Liver (tissue), 9 donors: ENCODE results near the gene KRTAP1-1. TPM values are rescaled to one million over a fixed set of nuclear protein-coding genes. Genes with fewer than 3 reads are reported as not detected.

Experiments
- DNase-seq: peaks from one replicate; pipeline ENCODE4 v3.0.0-alpha.2; 2017; ENCODE audit warnings: low spot score
- H3K27ac ChIP-seq, 2 donors: one replicate each; pipeline ENCODE4 v1.7.0; 2013; ENCODE audit warnings: inconsistent platforms in 2 of 2, low read length in 2 of 2, control low read depth in 1 of 2, low read depth in 1 of 2, mild to moderate bottlenecking in 1 of 2
- H3K27me3 ChIP-seq, 4 donors: one replicate each; pipeline versions ENCODE4 v1.6.1 to v1.7.0; 2013; ENCODE audit warnings: low read length in 3 of 4, inconsistent platforms in 1 of 4, mild to moderate bottlenecking in 1 of 4, moderate library complexity in 1 of 4; ENCODE audit not compliant: control insufficient read depth in 4 of 4, insufficient read depth in 4 of 4
- H3K36me3 ChIP-seq, 4 donors: one replicate each; pipeline versions ENCODE4 v1.6.1 to v1.7.0; 2013; ENCODE audit warnings: low read length in 3 of 4, mild to moderate bottlenecking in 3 of 4, low read depth in 1 of 4, moderate library complexity in 1 of 4; ENCODE audit not compliant: control insufficient read depth in 4 of 4, insufficient read depth in 3 of 4
- H3K4me1 ChIP-seq, 4 donors: one replicate each; pipeline versions ENCODE4 v1.6.1 to v1.7.0; 2013; ENCODE audit warnings: low read length in 3 of 4, mild to moderate bottlenecking in 3 of 4, moderate library complexity in 1 of 4; ENCODE audit not compliant: control insufficient read depth in 4 of 4, insufficient read depth in 4 of 4
- H3K4me3 ChIP-seq, 3 donors: one replicate each; pipeline versions ENCODE4 v1.6.1 to v1.7.0; 2013; ENCODE audit warnings: low read length in 3 of 3, control low read depth in 1 of 3, low read depth in 1 of 3, mild to moderate bottlenecking in 1 of 3
- H3K9ac ChIP-seq, 2 donors: one replicate each; pipeline ENCODE4 v1.7.0; 2013; ENCODE audit warnings: low read length in 2 of 2, mild to moderate bottlenecking in 2 of 2, moderate library complexity in 2 of 2, control low read depth in 1 of 2, low read depth in 1 of 2
- H3K9me3 ChIP-seq, 4 donors: one replicate each; pipeline versions ENCODE4 v1.6.1 to v1.7.0; 2013; ENCODE audit warnings: low read length in 3 of 4; ENCODE audit not compliant: control insufficient read depth in 4 of 4
- EGR1 ChIP-seq, 2 donors: IDR thresholded peaks; 2 replicates each; pipeline ENCODE4 v1.6.1; 2016 to 2018; ENCODE audit warnings: antibody characterized with exemption in 2 of 2, low read depth in 2 of 2
- FOXA2 ChIP-seq: IDR thresholded peaks from 2 replicates; pipeline ENCODE4 v1.6.1; 2016; ENCODE audit warnings: antibody characterized with exemption
- GABPA ChIP-seq, 2 donors: IDR thresholded peaks in 1 of 2; conservative IDR thresholded peaks in 1 of 2; 2 replicates each; pipeline ENCODE4 v1.6.1; 2016; ENCODE audit warnings: antibody characterized with exemption in 2 of 2, mild to moderate bottlenecking in 1 of 2, moderate library complexity in 1 of 2
- HNF4A ChIP-seq, 2 donors: conservative IDR thresholded peaks; 2 replicates each; pipeline ENCODE4 v1.6.1; 2016; ENCODE audit warnings: antibody characterized with exemption in 2 of 2, mild to moderate bottlenecking in 2 of 2
- HNF4G ChIP-seq: IDR thresholded peaks from 2 replicates; pipeline ENCODE4 v1.6.1; 2016; ENCODE audit warnings: antibody characterized with exemption
- RAD21 ChIP-seq, 2 donors: IDR thresholded peaks; 2 replicates each; pipeline ENCODE4 v1.6.1; 2016; ENCODE audit warnings: antibody characterized with exemption in 2 of 2, mild to moderate bottlenecking in 2 of 2
- REST ChIP-seq: IDR thresholded peaks from 2 replicates; pipeline ENCODE4 v1.6.1; 2016; ENCODE audit warnings: antibody characterized with exemption, mild to moderate bottlenecking
- RXRA ChIP-seq, 2 donors: IDR thresholded peaks; 2 replicates each; pipeline ENCODE4 v1.6.1; 2017 to 2018; ENCODE audit warnings: antibody characterized with exemption in 2 of 2, mild to moderate bottlenecking in 1 of 2
- SP1 ChIP-seq: IDR thresholded peaks from 2 replicates; pipeline ENCODE4 v1.6.1; 2018; ENCODE audit warnings: antibody characterized with exemption, mild to moderate bottlenecking
- YY1 ChIP-seq: IDR thresholded peaks from 2 replicates; pipeline ENCODE4 v1.6.1; 2016; ENCODE audit warnings: antibody characterized with exemption, mild to moderate bottlenecking
- WGBS: extraction: QIAGEN DNeasy Blood & Tissue Kit; methylation state at CpG from one replicate; pipeline ENCODE4 v1.1.7; 2013; 5-methylcytosine and 5-hydroxymethylcytosine counted together
- polyA plus RNA-seq, 2 donors: library from polyadenylated mRNA; stranded (reverse) in 1 of 2; unstranded in 1 of 2; fragments of 200-250 nt in 1 of 2; fragments of >200 nt in 1 of 2; fragmentation: Nextera tagmentation in 1 of 2; extraction: Ambion mirVana in 1 of 2; gene quantifications; one replicate each; pipeline versions ENCODE4 v1.2.1 to v1.2.3, GENCODE V29; 2013 to 2015
- total RNA-seq, 2 donors: library from RNA; depleted of rRNA; stranded (reverse); fragments of >200 nt; gene quantifications; one replicate each; pipeline ENCODE4 v1.2.3, GENCODE V29; 2014
- TF ChIP-seq, protein P1 (sequence below): fragments of 150-350 bp; IDR thresholded peaks from 2 replicates; pipeline ENCODE4 v1.5.1; 2017; ENCODE audit warnings: improper control_type of control experiment, low read depth, low read length; ENCODE audit not compliant: missing input control
- TF ChIP-seq, protein P2 (sequence below): IDR thresholded peaks from 2 replicates; pipeline ENCODE4 v1.6.1; 2016; ENCODE audit warnings: antibody characterized with exemption
- TF ChIP-seq, protein P3 (sequence below): IDR thresholded peaks from 2 replicates; pipeline ENCODE4 v1.6.1; 2016; ENCODE audit warnings: antibody characterized with exemption
- TF ChIP-seq, protein P4 (sequence below): IDR thresholded peaks from 2 replicates; pipeline ENCODE4 v1.6.1; 2016; ENCODE audit warnings: antibody characterized with exemption
- donor health status: healthy.
- donor health status: healthy.
- donor health status: healthy.
- donor health status: healthy.
- donor health status: healthy.

Gene KRTAP1-1
- total and polyA plus RNA-seq, 4 donors, result not detected

DNA sequence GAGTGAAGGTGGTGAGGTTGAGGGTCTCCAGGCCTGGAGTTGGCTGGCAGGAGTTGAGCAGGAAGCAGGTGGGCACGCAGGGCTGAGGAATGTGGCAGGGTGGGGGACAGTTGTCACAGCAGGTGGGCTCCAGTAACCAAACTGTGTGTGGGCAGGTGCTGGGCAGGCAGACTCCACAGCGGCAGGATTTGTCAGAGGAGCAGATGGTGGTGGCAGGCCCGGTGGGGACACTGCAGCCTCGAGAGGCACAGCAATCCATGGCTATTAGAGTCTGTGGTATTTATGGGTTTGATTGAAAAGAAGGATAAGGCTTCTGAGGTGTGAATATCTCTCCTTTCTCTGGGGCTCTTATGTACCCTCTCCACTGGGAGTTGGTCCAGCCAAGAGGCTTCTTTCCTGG is 47.4 kb downstream of the KRTAP1-1 start, which contains the start of gene KRTAP3-3:
TSS of gene KRTAP3-3 (minus strand) at position 326 of the 400 bp plus-strand sequence. CDS start at position 259, 67 bp downstream.
- no peak for DNase-seq
- 50% methylated on average over 4 of the region's 4 CpGs for WGBS
- no peaks in the 10 kb centered on the region for H3K9me3 ChIP-seq
- TF ChIP-seq, protein P1, sequence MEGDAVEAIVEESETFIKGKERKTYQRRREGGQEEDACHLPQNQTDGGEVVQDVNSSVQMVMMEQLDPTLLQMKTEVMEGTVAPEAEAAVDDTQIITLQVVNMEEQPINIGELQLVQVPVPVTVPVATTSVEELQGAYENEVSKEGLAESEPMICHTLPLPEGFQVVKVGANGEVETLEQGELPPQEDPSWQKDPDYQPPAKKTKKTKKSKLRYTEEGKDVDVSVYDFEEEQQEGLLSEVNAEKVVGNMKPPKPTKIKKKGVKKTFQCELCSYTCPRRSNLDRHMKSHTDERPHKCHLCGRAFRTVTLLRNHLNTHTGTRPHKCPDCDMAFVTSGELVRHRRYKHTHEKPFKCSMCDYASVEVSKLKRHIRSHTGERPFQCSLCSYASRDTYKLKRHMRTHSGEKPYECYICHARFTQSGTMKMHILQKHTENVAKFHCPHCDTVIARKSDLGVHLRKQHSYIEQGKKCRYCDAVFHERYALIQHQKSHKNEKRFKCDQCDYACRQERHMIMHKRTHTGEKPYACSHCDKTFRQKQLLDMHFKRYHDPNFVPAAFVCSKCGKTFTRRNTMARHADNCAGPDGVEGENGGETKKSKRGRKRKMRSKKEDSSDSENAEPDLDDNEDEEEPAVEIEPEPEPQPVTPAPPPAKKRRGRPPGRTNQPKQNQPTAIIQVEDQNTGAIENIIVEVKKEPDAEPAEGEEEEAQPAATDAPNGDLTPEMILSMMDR, result no peak
- TF ChIP-seq SP1 (no peak), GABPA (IDR thresholded peaks at IDR 0.05 in 1 of 2, conservative IDR thresholded peaks at IDR 0.05 in 1 of 2) (no peak), REST (no peak), RAD21 (IDR thresholded peaks at IDR 0.05) (no peak)
- TF ChIP-seq, protein P2, sequence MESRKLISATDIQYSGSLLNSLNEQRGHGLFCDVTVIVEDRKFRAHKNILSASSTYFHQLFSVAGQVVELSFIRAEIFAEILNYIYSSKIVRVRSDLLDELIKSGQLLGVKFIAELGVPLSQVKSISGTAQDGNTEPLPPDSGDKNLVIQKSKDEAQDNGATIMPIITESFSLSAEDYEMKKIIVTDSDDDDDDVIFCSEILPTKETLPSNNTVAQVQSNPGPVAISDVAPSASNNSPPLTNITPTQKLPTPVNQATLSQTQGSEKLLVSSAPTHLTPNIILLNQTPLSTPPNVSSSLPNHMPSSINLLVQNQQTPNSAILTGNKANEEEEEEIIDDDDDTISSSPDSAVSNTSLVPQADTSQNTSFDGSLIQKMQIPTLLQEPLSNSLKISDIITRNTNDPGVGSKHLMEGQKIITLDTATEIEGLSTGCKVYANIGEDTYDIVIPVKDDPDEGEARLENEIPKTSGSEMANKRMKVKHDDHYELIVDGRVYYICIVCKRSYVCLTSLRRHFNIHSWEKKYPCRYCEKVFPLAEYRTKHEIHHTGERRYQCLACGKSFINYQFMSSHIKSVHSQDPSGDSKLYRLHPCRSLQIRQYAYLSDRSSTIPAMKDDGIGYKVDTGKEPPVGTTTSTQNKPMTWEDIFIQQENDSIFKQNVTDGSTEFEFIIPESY, result no peak
- H3K4me3 ChIP-seq, result no peak within 1 kb of the TSS
- peaks cover 0 to 11% (median 0%) of the 10 kb centered on the region in 4 donors for H3K27me3 ChIP-seq
- H3K9ac ChIP-seq, result no peak within 1 kb of the TSS
- no peak within 1 kb of the TSS for H3K27ac ChIP-seq
- H3K36me3 ChIP-seq, result no peaks in the 10 kb centered on the region
- no peaks in the 10 kb centered on the region for H3K4me1 ChIP-seq

DNA sequence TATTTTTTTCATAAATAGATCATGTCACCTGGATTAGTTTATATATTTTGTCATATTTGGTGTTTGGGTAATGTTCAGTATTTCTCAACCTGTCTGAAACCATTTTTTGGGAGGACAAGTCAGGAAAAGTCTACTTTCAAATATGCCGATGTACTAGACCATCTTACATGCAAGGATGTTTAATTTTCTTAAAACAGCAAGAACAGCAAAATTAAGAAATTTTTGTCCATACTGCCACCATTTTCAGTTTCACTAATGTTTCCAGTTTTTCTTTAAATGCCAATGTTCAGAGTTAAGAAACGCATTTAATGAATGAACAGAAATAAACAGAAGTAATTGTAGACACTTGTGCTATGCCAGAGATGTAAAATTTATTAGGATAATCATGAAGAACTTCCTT is 48.2 kb downstream of the KRTAP1-1 start:
- H3K27ac ChIP-seq, result no peak overlapping the region
- no peak overlapping the region for H3K9ac ChIP-seq
- DNase-seq, result no peak
- peaks cover 0 to 11% (median 0%) of the 10 kb centered on the region in 4 donors for H3K27me3 ChIP-seq
- H3K9me3 ChIP-seq, result no peaks in the 10 kb centered on the region
- no peaks in the 10 kb centered on the region for H3K36me3 ChIP-seq
- WGBS, result 87% methylated on average over 2 of the region's 2 CpGs
- no peak overlapping the region for H3K4me3 ChIP-seq
- no peaks in the 10 kb centered on the region for H3K4me1 ChIP-seq
- TF ChIP-seq HNF4G (no peak), SP1 (no peak), REST (no peak), RXRA (IDR thresholded peaks at IDR 0.05) (no peak), FOXA2 (no peak), RAD21 (IDR thresholded peaks at IDR 0.05) (no peak), EGR1 (IDR thresholded peaks at IDR 0.05; ENCODE audit: low read depth in 2 of 2) (no peak), HNF4A (conservative IDR thresholded peaks at IDR 0.05) (no peak), GABPA (IDR thresholded peaks at IDR 0.05 in 1 of 2, conservative IDR thresholded peaks at IDR 0.05 in 1 of 2) (no peak), YY1 (no peak)
- TF ChIP-seq, protein P2, result no peak
- TF ChIP-seq, protein P3, sequence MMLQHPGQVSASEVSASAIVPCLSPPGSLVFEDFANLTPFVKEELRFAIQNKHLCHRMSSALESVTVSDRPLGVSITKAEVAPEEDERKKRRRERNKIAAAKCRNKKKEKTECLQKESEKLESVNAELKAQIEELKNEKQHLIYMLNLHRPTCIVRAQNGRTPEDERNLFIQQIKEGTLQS, result no peak
- TF ChIP-seq, protein P4, sequence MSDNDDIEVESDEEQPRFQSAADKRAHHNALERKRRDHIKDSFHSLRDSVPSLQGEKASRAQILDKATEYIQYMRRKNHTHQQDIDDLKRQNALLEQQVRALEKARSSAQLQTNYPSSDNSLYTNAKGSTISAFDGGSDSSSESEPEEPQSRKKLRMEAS, result no peak
- TF ChIP-seq, protein P1, result no peak
